ENCODE data around the gene WIF1. TPM values are rescaled to one million over a fixed set of nuclear protein-coding genes. Genes with fewer than 3 reads are reported as not detected.

The WIF1 gene
- not detected in 5 replicates for total RNA-seq (2022; extraction: Qiagen RNA extraction)

GRCh38 chr12:65121049-65121955, at the start of gene WIF1:
WIF1 (minus strand) TSS chr12:65121305; CDS start chr12:65121191, 114 bp downstream.

GRCh38 chr12:65169320-65170208, 48.5 kb upstream of the WIF1 start, which contains the start of gene LEMD3:
LEMD3 (plus strand) TSS chr12:65169583; CDS start chr12:65169597, 14 bp downstream.

Other genes with a start within 250 kb of the WIF1 start
- gene LEMD3, start 48.3 kb upstream of the WIF1 start, total RNA-seq (2022; extraction: Qiagen RNA extraction), result 7.7 to 12.9 TPM (median 10.7 TPM) in 5 replicates
- 21.6 to 25.3 TPM (median 22.1 TPM) in 5 replicates for gene MSRB3, start 157.4 kb upstream of the WIF1 start, total RNA-seq (2022; extraction: Qiagen RNA extraction)